ENCODE measurements around the gene DYRK1A.

- no peak for TF ChIP-seq OSR1 (CRISPR knock-in tag; IDR thresholded peaks at IDR 0.05)
- no peak for TF ChIP-seq PATZ1 (CRISPR knock-in tag; IDR thresholded peaks at IDR 0.05; ENCODE audit: borderline replicate concordance)
- TF ChIP-seq CSDC2 (CRISPR knock-in tag; IDR thresholded peaks at IDR 0.05): no peak
- no peak for TF ChIP-seq ZNF8 (CRISPR knock-in tag; IDR thresholded peaks at IDR 0.05)
- no peak for TF ChIP-seq CREB5 (CRISPR knock-in tag; IDR thresholded peaks at IDR 0.05; ENCODE audit: low read depth)
- no peak for TF ChIP-seq CSRNP3 (CRISPR knock-in tag; IDR thresholded peaks at IDR 0.05)
Observed at GRCh38 chr21:37536616-37537278, 170.2 kb downstream of the DYRK1A start.
